ENCODE data around the gene EIPR1.

EIPR1 gene

GRCh38 chr2:3266925-3267867 lies 110.4 kb downstream of the EIPR1 start:
- DNase-seq = no peak

GRCh38 chr2:3265981-3266924 lies 111.4 kb downstream of the EIPR1 start:
- no peak for DNase-seq

- DNase-seq = no peak
Measured at GRCh38 chr2:3265471-3265870, 112.1 kb downstream of the EIPR1 start.

- DNase-seq = no peak
Measured at GRCh38 chr2:3264010-3264744, 113.4 kb downstream of the EIPR1 start.

GRCh38 chr2:3263487-3263886 lies 114.1 kb downstream of the EIPR1 start:
- DNase-seq = no peak

- DNase-seq = no peak
Measured at GRCh38 chr2:3262437-3263388, 114.9 kb downstream of the EIPR1 start.

GRCh38 chr2:3261511-3261910 lies 116.1 kb downstream of the EIPR1 start:
- DNase-seq = no peak

GRCh38 chr2:3260959-3261358 lies 116.7 kb downstream of the EIPR1 start:
- DNase-seq = no peak

GRCh38 chr2:3257826-3258225 lies 119.8 kb downstream of the EIPR1 start:
- no peak for DNase-seq

- DNase-seq = no peak
Measured at GRCh38 chr2:3257166-3257565, 120.5 kb downstream of the EIPR1 start.

GRCh38 chr2:3256605-3257004 lies 121.0 kb downstream of the EIPR1 start:
- DNase-seq = no peak

- no peak for DNase-seq
Measured at GRCh38 chr2:3256157-3256556, 121.5 kb downstream of the EIPR1 start.

GRCh38 chr2:3254442-3254941 lies 123.1 kb downstream of the EIPR1 start:
- DNase-seq = no peak

GRCh38 chr2:3253913-3254441 lies 123.6 kb downstream of the EIPR1 start:
- no peak for DNase-seq

GRCh38 chr2:3251946-3252345 lies 125.7 kb downstream of the EIPR1 start:
- DNase-seq = no peak

GRCh38 chr2:3249476-3249962 lies 128.1 kb downstream of the EIPR1 start:
- no peak for DNase-seq

GRCh38 chr2:3248754-3249475 lies 128.7 kb downstream of the EIPR1 start:
- no peak for DNase-seq

- DNase-seq = no peak
Measured at GRCh38 chr2:3246928-3247714, 130.5 kb downstream of the EIPR1 start.

GRCh38 chr2:3246406-3246805 lies 131.2 kb downstream of the EIPR1 start:
- no peak for DNase-seq

Data from activated CD4-positive, alpha-beta T cell treated with anti-CD3 and anti-CD28 coated beads, Interleukin-2, amount 50 U/mL, for 4 hours (primary cell).